Adrenal gland (tissue), 12 donors: ENCODE measurements around the gene GHRH. TPM values are rescaled to one million over a fixed set of nuclear protein-coding genes. Genes with fewer than 3 reads are reported as not detected.

Experiments used
- DNase-seq, 7 donors: peaks; one replicate each; pipeline ENCODE4 v3.0.0-alpha.2; 2019 to 2020
- H3K27ac ChIP-seq, 5 donors: fragments of 200-600 bp; sonication (generic) in 4 of 5; 1 replicate in 3 of 5; 2 replicates in 2 of 5; pipeline versions ENCODE4 v1.5.1 to v1.8.0; 2016 to 2020; ENCODE audit warnings: mild to moderate bottlenecking in 1 of 5
- H3K27me3 ChIP-seq: fragments of 200-600 bp; 2 replicates; pipeline ENCODE4 v1.8.0; 2021
- H3K36me3 ChIP-seq, 2 donors: fragments of 200-600 bp; replicated peaks in 1 of 2; 1 replicate in 1 of 2; 2 replicates in 1 of 2; pipeline versions ENCODE4 v1.5.1 to v1.8.0; 2018 to 2022
- H3K4me1 ChIP-seq, 2 donors: fragments of 200-600 bp; replicated peaks in 1 of 2; 1 replicate in 1 of 2; 2 replicates in 1 of 2; pipeline versions ENCODE4 v1.5.1 to v1.8.0; 2018 to 2021
- H3K4me3 ChIP-seq, 4 donors: fragments of 200-600 bp; sonication (generic) in 3 of 4; one replicate each; pipeline ENCODE4 v1.5.1; 2016 to 2018
- H3K9me3 ChIP-seq, 3 donors: fragments of 200-600 bp; sonication (generic) in 1 of 3; replicated peaks in 1 of 3; 1 replicate in 2 of 3; 2 replicates in 1 of 3; pipeline versions ENCODE4 v1.5.1 to v1.8.0; 2016 to 2021
- POLR2A ChIP-seq, 2 donors: fragments of 450-650 bp; IDR thresholded peaks; one replicate each; pipeline ENCODE4 v1.6.1; 2017; ENCODE audit warnings: antibody characterized with exemption in 2 of 2, mild to moderate bottlenecking in 2 of 2, moderate library complexity in 1 of 2
- WGBS, 4 donors: extraction: QIAGEN DNeasy Blood & Tissue Kit in 2 of 4; methylation state at CpG; one replicate each; pipeline versions ENCODE4 v1.1.5 to v1.1.7; 2013 to 2017; 5-methylcytosine and 5-hydroxymethylcytosine counted together
- intact Hi-C, 2 donors: fragments of 100-400 bp; cut with DNase I; formaldehyde crosslinking; loops; one replicate each; pipeline versions ENCODE4 v1.14.1 to v1.15.0; 2022 to 2023
- polyA plus RNA-seq, 3 donors: library from polyadenylated mRNA; stranded (reverse); fragments of 200-250 nt in 2 of 3; fragments of 350-450 nt in 1 of 3; fragmentation: Illumina TruSeq in 1 of 3; extraction: RNeasy Lipid Tissue Mini Kit (QIAGEN cat#74804) in 1 of 3; gene quantifications; one replicate each; pipeline ENCODE4 v1.2.3, GENCODE V29; 2013 to 2014
- total RNA-seq, 9 donors: library from RNA; depleted of rRNA in 4 of 9; stranded (reverse); fragments of >200 nt in 4 of 9; fragments of 120-200 nt in 1 of 9; fragmentation: NEBNext Ultra II Directional in 1 of 9; extraction: Animal tissue kit (Norgen Biotek cat#: 25700) in 1 of 9; gene quantifications; one replicate each; pipeline versions ENCODE4 v1.1.0 to v1.2.4, GENCODE V29; 2013 to 2023
- TF ChIP-seq, protein P1 (sequence below), 6 experiments: fragments of 450-650 bp in 4 of 6; fragments of 200-600 bp in 2 of 6; sonication (generic) in 1 of 6; IDR thresholded peaks; 1 replicate in 5 of 6; 2 replicates in 1 of 6; pipeline versions ENCODE4 v1.5.1 to v1.8.0; 2016 to 2021; ENCODE audit warnings: antibody characterized with exemption in 6 of 6, mild to moderate bottlenecking in 2 of 6, moderate library complexity in 1 of 6
- donor health status: healthy with polysubstance abuse.
- donor health status: Bipolar disorder and iron deficiency.
- donor health status: DM: yes; HTN: yes; CAD: no.
- donor health status: DM: no; HTN: no; CAD: no.
- donor health status: DM: no; HTN: no; CAD: no.
- donor health status: DM: yes; HTN: yes; CAD: no.

The GHRH gene
- total and polyA plus RNA-seq, 12 donors = 0.91 to 26.1 TPM; not detected in 10

DNA sequence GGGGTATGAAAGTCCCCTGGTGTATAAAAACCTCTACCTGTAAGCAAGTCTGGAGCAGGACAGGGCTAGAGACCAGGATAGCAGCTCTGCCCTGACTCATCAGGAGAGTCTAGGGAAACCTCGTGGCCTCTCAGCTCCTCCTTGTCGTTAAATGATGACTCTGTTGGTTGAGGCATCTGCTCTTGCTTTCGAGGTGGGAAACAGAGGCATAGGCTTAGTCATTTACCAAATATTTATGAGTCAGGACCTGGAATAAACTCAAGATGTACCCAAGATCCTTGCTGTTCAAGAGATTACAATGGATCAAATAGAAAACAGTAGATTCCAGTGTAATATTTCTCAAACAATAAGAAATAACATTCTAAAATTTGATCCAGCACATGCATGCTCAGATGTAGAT is 33.4 kb upstream of the GHRH start:
- Histone ChIP-seq H3K27me3 (no peaks in the 10 kb centered on the region), H3K36me3 (peaks cover 0 to 3% of the 10 kb centered on the region in 2 donors), H3K4me1 (peaks cover 26 to 46% of the 10 kb centered on the region in 2 donors), H3K9me3 (no peaks in the 10 kb centered on the region), H3K4me3 (no peak overlapping the region), H3K27ac (peak overlapping the region in 4 of 5 donors; percentile 40 to 73 (median 66))
- 15 to 26% (median 22%) methylated on average over 3 of the region's 3 CpGs for WGBS, 4 donors
- intact Hi-C loops = no loop called here
- peak; percentile 50 to 86 (median 84) for DNase-seq
- TF ChIP-seq, protein P1, sequence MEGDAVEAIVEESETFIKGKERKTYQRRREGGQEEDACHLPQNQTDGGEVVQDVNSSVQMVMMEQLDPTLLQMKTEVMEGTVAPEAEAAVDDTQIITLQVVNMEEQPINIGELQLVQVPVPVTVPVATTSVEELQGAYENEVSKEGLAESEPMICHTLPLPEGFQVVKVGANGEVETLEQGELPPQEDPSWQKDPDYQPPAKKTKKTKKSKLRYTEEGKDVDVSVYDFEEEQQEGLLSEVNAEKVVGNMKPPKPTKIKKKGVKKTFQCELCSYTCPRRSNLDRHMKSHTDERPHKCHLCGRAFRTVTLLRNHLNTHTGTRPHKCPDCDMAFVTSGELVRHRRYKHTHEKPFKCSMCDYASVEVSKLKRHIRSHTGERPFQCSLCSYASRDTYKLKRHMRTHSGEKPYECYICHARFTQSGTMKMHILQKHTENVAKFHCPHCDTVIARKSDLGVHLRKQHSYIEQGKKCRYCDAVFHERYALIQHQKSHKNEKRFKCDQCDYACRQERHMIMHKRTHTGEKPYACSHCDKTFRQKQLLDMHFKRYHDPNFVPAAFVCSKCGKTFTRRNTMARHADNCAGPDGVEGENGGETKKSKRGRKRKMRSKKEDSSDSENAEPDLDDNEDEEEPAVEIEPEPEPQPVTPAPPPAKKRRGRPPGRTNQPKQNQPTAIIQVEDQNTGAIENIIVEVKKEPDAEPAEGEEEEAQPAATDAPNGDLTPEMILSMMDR (IDR thresholded peaks at IDR 0.05) = no peak
- TF ChIP-seq POLR2A (IDR thresholded peaks at IDR 0.05) = peak in 1 of 2 donors; percentile 45

DNA sequence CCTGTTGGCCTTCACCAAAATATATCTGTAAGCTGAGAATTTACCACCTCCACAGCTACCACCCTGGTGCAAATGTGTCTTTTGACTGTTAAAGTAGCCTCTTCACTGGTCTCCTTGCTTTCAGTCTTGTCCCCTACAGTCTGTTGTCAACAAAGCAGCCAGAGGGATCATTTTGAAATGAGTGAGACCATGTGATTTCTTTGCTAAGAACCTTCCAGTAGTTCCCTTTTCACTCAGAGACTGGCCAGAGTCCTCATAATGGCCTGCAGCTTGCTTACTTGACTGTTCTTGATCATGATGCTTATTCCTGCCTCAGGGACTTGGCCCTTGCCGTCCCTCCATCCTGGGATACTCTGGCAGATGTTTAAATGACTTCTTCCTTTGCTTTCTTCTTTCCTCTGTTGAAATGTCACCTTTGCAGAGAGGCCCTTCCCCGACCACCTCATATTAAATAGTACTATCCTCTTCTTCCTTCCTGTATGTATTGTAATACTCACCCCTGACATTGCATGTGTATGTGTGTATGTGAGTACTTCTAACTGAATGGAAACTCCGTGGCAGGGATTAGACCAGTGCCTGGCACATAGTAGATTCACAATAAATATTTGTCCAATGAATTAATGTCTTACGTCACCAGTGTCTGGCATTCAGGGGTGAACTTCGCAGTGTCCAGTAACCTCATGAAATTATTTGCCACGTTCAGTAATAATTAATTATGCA is 32.8 kb upstream of the GHRH start:
- intact Hi-C loops = no loop called here
- no peak for DNase-seq
- TF ChIP-seq, protein P1 (IDR thresholded peaks at IDR 0.05) = no peak
- TF ChIP-seq POLR2A (IDR thresholded peaks at IDR 0.05) = no peak
- peak overlapping the region in 4 of 5 donors; percentile 40 to 73 (median 66) for H3K27ac ChIP-seq
- H3K36me3 ChIP-seq = peaks cover 0 to 3% of the 10 kb centered on the region in 2 donors
- no peaks in the 10 kb centered on the region for H3K9me3 ChIP-seq
- WGBS, 4 donors = 62 to 74% (median 67%) methylated on average over 6 of the region's 6 CpGs
- H3K27me3 ChIP-seq = no peaks in the 10 kb centered on the region
- peaks cover 26 to 47% of the 10 kb centered on the region in 2 donors for H3K4me1 ChIP-seq
- H3K4me3 ChIP-seq = no peak overlapping the region

DNA sequence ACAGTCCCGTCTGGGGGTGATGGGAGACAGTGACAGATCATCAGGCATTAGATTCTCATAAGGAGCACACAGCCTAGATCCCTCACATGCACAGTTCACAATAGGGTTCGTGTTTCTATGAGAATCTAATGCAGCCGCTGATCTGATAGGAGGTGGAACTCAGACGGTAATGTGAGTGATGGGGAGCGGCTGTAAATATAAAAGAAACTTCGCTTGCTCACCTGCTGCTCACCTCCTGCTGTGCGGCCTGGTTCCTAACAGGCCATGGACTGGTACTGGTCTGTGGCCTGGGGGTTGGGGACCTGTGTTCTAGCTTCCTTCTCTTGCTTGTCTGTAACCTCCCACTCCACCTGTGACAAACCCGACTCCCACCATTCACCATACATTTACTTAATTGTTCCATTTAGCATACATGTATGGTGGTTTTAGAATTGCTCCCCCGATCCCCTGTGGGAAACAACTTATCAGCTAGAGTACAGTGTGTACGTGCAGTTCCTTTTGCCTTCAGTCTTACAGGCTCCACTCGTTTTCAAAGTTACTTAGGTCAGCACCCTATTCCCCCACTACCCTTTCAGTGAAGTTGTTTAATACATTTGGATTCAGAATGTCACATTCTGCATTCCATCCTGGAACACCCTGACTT is 31.8 kb upstream of the GHRH start:
- WGBS, 4 donors = 92 to 97% (median 96%) methylated on average over 11 of the region's 11 CpGs
- intact Hi-C loops = no loop called here
- TF ChIP-seq POLR2A (IDR thresholded peaks at IDR 0.05) = no peak
- TF ChIP-seq, protein P1 (IDR thresholded peaks at IDR 0.05) = no peak
- Histone ChIP-seq H3K27me3 (no peaks in the 10 kb centered on the region), H3K9me3 (no peaks in the 10 kb centered on the region), H3K4me3 (no peak overlapping the region), H3K36me3 (peaks cover 0 to 3% of the 10 kb centered on the region in 2 donors), H3K4me1 (peaks cover 26 to 55% of the 10 kb centered on the region in 2 donors), H3K27ac (peak overlapping the region in 4 of 5 donors; percentile 40 to 73 (median 66))
- no peak for DNase-seq

DNA sequence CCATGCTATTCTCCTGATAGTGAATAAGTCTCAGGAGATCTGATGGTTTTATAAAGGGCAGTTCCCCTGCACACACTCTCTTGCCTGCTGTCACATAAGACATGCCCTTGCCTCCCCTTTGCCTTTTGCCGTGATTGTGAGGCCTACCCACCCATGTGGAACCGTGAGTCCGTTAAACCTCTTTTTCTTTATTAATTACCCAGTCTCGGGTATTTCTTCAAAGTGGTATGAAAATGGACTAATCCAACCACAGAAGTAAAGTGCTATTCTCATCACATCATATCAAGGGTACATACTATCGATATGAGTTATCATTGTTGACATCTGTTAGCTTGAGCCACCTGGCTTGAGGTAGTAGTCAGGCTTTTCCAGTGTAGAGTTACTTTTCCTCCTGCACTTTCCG is 30.1 kb upstream of the GHRH start:
- WGBS, 4 donors = 93 to 97% (median 95%) methylated on average over 6 of the region's 6 CpGs
- H3K9me3 ChIP-seq = no peaks in the 10 kb centered on the region
- H3K36me3 ChIP-seq = peaks cover 0 to 3% of the 10 kb centered on the region in 2 donors
- no peaks in the 10 kb centered on the region for H3K27me3 ChIP-seq
- no peak overlapping the region for H3K4me3 ChIP-seq
- no peak for TF ChIP-seq POLR2A (IDR thresholded peaks at IDR 0.05)
- TF ChIP-seq, protein P1 (IDR thresholded peaks at IDR 0.05) = no peak
- DNase-seq = no peak
- peaks cover 21 to 52% of the 10 kb centered on the region in 2 donors for H3K4me1 ChIP-seq
- intact Hi-C loops = no loop called here
- no peak overlapping the region for H3K27ac ChIP-seq
